ENCODE measurements around the gene CCNG2. TPM values are rescaled to one million over a fixed set of nuclear protein-coding genes. Genes with fewer than 3 reads are reported as not detected.

CCNG2 gene
- total RNA-seq, 1 experiment from 2014 or later, result 23.5 TPM

GRCh38 chr4:77183777-77184420, 26.9 kb downstream of the CCNG2 start:
- no peak overlapping the region for H3K4me3 Mint-ChIP-seq (ENCODE audit: unreplicated experiment)
- no peak for TF ChIP-seq CTCF (IDR thresholded peaks at IDR 0.05; ENCODE audit: unreplicated experiment)
- H3K4me1 Mint-ChIP-seq (ENCODE audit: insufficient read depth, unreplicated experiment), result peaks cover 5% of the 10 kb centered on the region
- no TSS peak for BruUV-seq (replicated peaks)
- H3K9me3 Mint-ChIP-seq (ENCODE audit: unreplicated experiment), result no peaks in the 10 kb centered on the region
- ChIA-PET POLR2A (interaction anchor here (0.7 kb wide), 1 partner anchor 839 kb away, joined by 3 read pairs; no protein-coding TSS in a partner anchor), CTCF (interaction anchor here (0.7 to 0.9 kb wide), 3 partner anchors 28 to 124 kb away, joined by 3 read pairs; no protein-coding TSS in a partner anchor)
- no peak overlapping the region for H3K27ac Mint-ChIP-seq (ENCODE audit: low read depth, unreplicated experiment)
- no peaks in the 10 kb centered on the region for H3K27me3 Mint-ChIP-seq (ENCODE audit: insufficient read depth, unreplicated experiment)
- no peaks in the 10 kb centered on the region for H3K36me3 Mint-ChIP-seq (ENCODE audit: insufficient read depth, unreplicated experiment)
- intact Hi-C loops (cut with micrococcal nuclease), result no loop called here
- no peak for DNase-seq (ENCODE audit: unreplicated experiment)

GRCh38 chr4:77184974-77185373, 28.0 kb downstream of the CCNG2 start:
- Mint-ChIP-seq H3K27ac (ENCODE audit: low read depth, unreplicated experiment) (no peak overlapping the region), H3K9me3 (ENCODE audit: unreplicated experiment) (no peaks in the 10 kb centered on the region), H3K4me3 (ENCODE audit: unreplicated experiment) (no peak overlapping the region), H3K4me1 (ENCODE audit: insufficient read depth, unreplicated experiment) (peaks cover 5% of the 10 kb centered on the region), H3K36me3 (ENCODE audit: insufficient read depth, unreplicated experiment) (no peaks in the 10 kb centered on the region), H3K27me3 (ENCODE audit: insufficient read depth, unreplicated experiment) (no peaks in the 10 kb centered on the region)
- BruUV-seq (replicated peaks), result no TSS peak
- TF ChIP-seq CTCF (IDR thresholded peaks at IDR 0.05; ENCODE audit: unreplicated experiment), result no peak
- intact Hi-C loops (cut with micrococcal nuclease), result no loop called here
- ChIA-PET CTCF (interaction anchor here (0.9 to 1.4 kb wide), 3 partner anchors 19 to 89 kb away, joined by 3 to 5 read pairs (median 4); no protein-coding TSS in a partner anchor), POLR2A (no interaction called here)
- DNase-seq (ENCODE audit: unreplicated experiment), result no peak

- no peaks in the 10 kb centered on the region for H3K27me3 Mint-ChIP-seq (ENCODE audit: insufficient read depth, unreplicated experiment)
- DNase-seq (ENCODE audit: unreplicated experiment), result no peak
- CTCF ChIA-PET, result interaction anchor here (1.2 to 1.4 kb wide), 2 partner anchors 18 to 90 kb away, joined by 4 to 5 read pairs; no protein-coding TSS in a partner anchor
- no peaks in the 10 kb centered on the region for H3K9me3 Mint-ChIP-seq (ENCODE audit: unreplicated experiment)
- H3K4me3 Mint-ChIP-seq (ENCODE audit: unreplicated experiment), result no peak overlapping the region
- POLR2A ChIA-PET, result no interaction called here
- no peaks in the 10 kb centered on the region for H3K36me3 Mint-ChIP-seq (ENCODE audit: insufficient read depth, unreplicated experiment)
- no TSS peak for BruUV-seq (replicated peaks)
- intact Hi-C loops (cut with micrococcal nuclease), result no loop called here
- no peak overlapping the region for H3K27ac Mint-ChIP-seq (ENCODE audit: low read depth, unreplicated experiment)
- TF ChIP-seq CTCF (IDR thresholded peaks at IDR 0.05; ENCODE audit: unreplicated experiment), result no peak
- H3K4me1 Mint-ChIP-seq (ENCODE audit: insufficient read depth, unreplicated experiment), result peaks cover 5% of the 10 kb centered on the region
Measured at GRCh38 chr4:77185686-77186085, 28.7 kb downstream of the CCNG2 start.

GRCh38 chr4:77187322-77187721, 30.3 kb downstream of the CCNG2 start:
- Mint-ChIP-seq H3K4me1 (ENCODE audit: insufficient read depth, unreplicated experiment) (no peaks in the 10 kb centered on the region), H3K27me3 (ENCODE audit: insufficient read depth, unreplicated experiment) (no peaks in the 10 kb centered on the region), H3K36me3 (ENCODE audit: insufficient read depth, unreplicated experiment) (no peaks in the 10 kb centered on the region), H3K9me3 (ENCODE audit: unreplicated experiment) (no peaks in the 10 kb centered on the region), H3K27ac (ENCODE audit: low read depth, unreplicated experiment) (no peak overlapping the region), H3K4me3 (ENCODE audit: unreplicated experiment) (no peak overlapping the region)
- BruUV-seq (replicated peaks), result no TSS peak
- intact Hi-C loops (cut with micrococcal nuclease), result no loop called here
- no peak for DNase-seq (ENCODE audit: unreplicated experiment)
- CTCF ChIA-PET, result interaction anchor here (0.7 to 4.9 kb wide), 2 partner anchors 15 to 43 kb away, joined by 4 to 34 read pairs; no protein-coding TSS in a partner anchor
- POLR2A ChIA-PET, result interaction anchor here (0.5 to 0.7 kb wide), 2 partner anchors 15 to 363 kb away, joined by 4 to 6 read pairs; no protein-coding TSS in a partner anchor
- TF ChIP-seq CTCF (IDR thresholded peaks at IDR 0.05; ENCODE audit: unreplicated experiment), result no peak

Measured in MCF 10A (cell line).